ENCODE results near the gene OR11A1. TPM values are rescaled to one million over a fixed set of nuclear protein-coding genes. Genes with fewer than 3 reads are reported as not detected.

The OR11A1 gene
- total RNA-seq, 2 experiments from 2014 or later = not detected

GRCh38 chr6:29388533-29388932 lies 68.3 kb downstream of the OR11A1 start:
- Histone ChIP-seq H3K4me1 (ENCODE audit: insufficient read depth, low read length) (no peaks in the 10 kb centered on the region), H3K27ac (ENCODE audit: low read depth in 1 of 2, low read length in 2 of 2) (no peak overlapping the region), H3K9me3 (ENCODE audit: control insufficient read depth in 1 of 2, insufficient read depth in 1 of 2, low read length in 2 of 2) (no peaks in the 10 kb centered on the region), H3K27me3 (ENCODE audit: control insufficient read depth in 1 of 2, insufficient read depth in 2 of 2, low read length in 2 of 2) (peaks cover 9 to 28% of the 10 kb centered on the region in 2 experiments), H3K4me3 (ENCODE audit: low read length) (no peak overlapping the region), H3K36me3 (ENCODE audit: insufficient read depth, low read length) (no peaks in the 10 kb centered on the region)
- intact Hi-C loops (cut with DNase I, micrococcal nuclease) = no loop called here
- no peaks in the 10 kb centered on the region for H3K9me3 Mint-ChIP-seq
- ATAC-seq (ENCODE audit: poor library complexity) (no peak), DNase-seq (no peak)
- H3K27me3 Mint-ChIP-seq = peaks cover 39% of the 10 kb centered on the region
- TF ChIP-seq CTCF (IDR thresholded peaks at IDR 0.05) = no peak
- no peak overlapping the region for H3K27ac Mint-ChIP-seq
- H3K4me1 Mint-ChIP-seq (ENCODE audit: low read depth) = no peaks in the 10 kb centered on the region
- ChIA-PET CTCF (no interaction called here), POLR2A (no interaction called here)
- no peak overlapping the region for H3K4me3 Mint-ChIP-seq
- no peaks in the 10 kb centered on the region for H3K36me3 Mint-ChIP-seq (ENCODE audit: low read depth)

GRCh38 chr6:29376003-29376402 lies 80.9 kb downstream of the OR11A1 start:
- Mint-ChIP-seq H3K27ac (no peak overlapping the region), H3K9me3 (no peaks in the 10 kb centered on the region), H3K27me3 (peaks cover 60% of the 10 kb centered on the region), H3K36me3 (ENCODE audit: low read depth) (no peaks in the 10 kb centered on the region), H3K4me3 (no peak overlapping the region), H3K4me1 (ENCODE audit: low read depth) (no peaks in the 10 kb centered on the region)
- H3K9me3 ChIP-seq (ENCODE audit: control insufficient read depth in 1 of 2, insufficient read depth in 1 of 2, low read length in 2 of 2) = no peaks in the 10 kb centered on the region
- intact Hi-C loops (cut with DNase I, micrococcal nuclease) = loop anchor here in 1 of 2 experiments (10.0 kb wide), 1 partner anchor 551 kb away; no protein-coding TSS in a partner anchor
- ATAC-seq (ENCODE audit: poor library complexity) (no peak), DNase-seq (no peak)
- ChIA-PET CTCF (no interaction called here), POLR2A (no interaction called here)
- no peak overlapping the region for H3K4me3 ChIP-seq (ENCODE audit: low read length)
- no peak overlapping the region for H3K27ac ChIP-seq (ENCODE audit: low read depth in 1 of 2, low read length in 2 of 2)
- H3K27me3 ChIP-seq (ENCODE audit: control insufficient read depth in 1 of 2, insufficient read depth in 2 of 2, low read length in 2 of 2) = peaks cover 5 to 23% of the 10 kb centered on the region in 2 experiments
- TF ChIP-seq CTCF (IDR thresholded peaks at IDR 0.05) = no peak
- H3K36me3 ChIP-seq (ENCODE audit: insufficient read depth, low read length) = no peaks in the 10 kb centered on the region
- H3K4me1 ChIP-seq (ENCODE audit: insufficient read depth, low read length) = no peaks in the 10 kb centered on the region

Other genes with a start within 250 kb of the OR11A1 start
- not detected for gene OR14J1, start 155.4 kb downstream of the OR11A1 start, total RNA-seq
- not detected for gene OR5V1, start 88.2 kb downstream of the OR11A1 start, total RNA-seq
- not detected for gene OR12D3, start 81.8 kb downstream of the OR11A1 start, total RNA-seq
- not detected for gene OR12D2, start 61.4 kb downstream of the OR11A1 start, total RNA-seq
- gene OR12D1, start 42.1 kb downstream of the OR11A1 start, total RNA-seq = not detected
- not detected for gene OR10C1, start 17.8 kb downstream of the OR11A1 start, total RNA-seq
- not detected for gene OR2H1, start 84 bp upstream of the OR11A1 start, total RNA-seq
- not detected for gene MAS1L, start 30.9 kb upstream of the OR11A1 start, total RNA-seq
- gene UBD, start 102.7 kb upstream of the OR11A1 start, total RNA-seq = not detected
- gene OR2H2, start 128.1 kb upstream of the OR11A1 start, total RNA-seq = not detected
- 10 to 100 TPM; 78.4 to 79.9 TPM for gene GABBR1, start 176.1 kb upstream of the OR11A1 start, total RNA-seq
- gene MOG, start 200.0 kb upstream of the OR11A1 start, total RNA-seq = not detected
- gene ZFP57, start 224.1 kb upstream of the OR11A1 start, total RNA-seq = not detected